Measurements from ENCODE around the gene MED27.
"Not testable (repeated sequence)": the region's sequence is repeated elsewhere in the genome, so short reads cannot be mapped to it uniquely, and the experiment has no call there.

DNA sequence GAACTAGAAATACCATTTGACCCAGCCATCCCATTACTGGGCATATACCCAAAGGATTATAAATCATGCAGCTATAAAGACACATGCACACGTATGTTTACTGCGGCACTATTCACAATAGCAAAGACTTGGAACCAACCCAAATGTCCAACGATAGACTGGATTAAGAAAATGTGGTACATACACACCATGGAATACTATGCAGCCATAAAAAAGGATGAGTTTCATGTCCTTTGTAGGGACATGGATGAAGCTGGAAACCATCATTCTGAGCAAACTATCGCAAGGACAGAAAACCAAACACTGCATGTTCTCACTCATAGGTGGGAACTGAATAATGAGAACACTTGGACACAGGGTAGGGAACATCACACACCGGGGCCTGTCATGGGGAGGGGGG lies 158.0 kb downstream of the MED27 start:
- TF ChIP-seq ZNF274 (IDR thresholded peaks at IDR 0.05; ENCODE audit: low read depth, low read length); YY1 (IDR thresholded peaks at IDR 0.05; ENCODE audit: insufficient read depth, insufficient read length); SUZ12 (IDR thresholded peaks at IDR 0.05; ENCODE audit: extremely low read depth, insufficient read depth, insufficient read length): not testable (repeated sequence)

Data from NT2/D1 (cell line).